Activated CD4-positive, alpha-beta T cell treated with anti-CD3 and anti-CD28 coated beads for 24 hours (primary cell): Measurements from ENCODE around the gene RTP2.
"Not testable (repeated sequence)": the region's sequence is repeated elsewhere in the genome, so short reads cannot be mapped to it uniquely, and the experiment has no call there.

ENCODE experiments used
- DNase-seq, 2 donors: peaks; one replicate each; pipeline ENCODE4 v3.0.0-alpha.2; 2020; ENCODE audit warnings: low read depth in 2 of 2

Gene RTP2

DNA sequence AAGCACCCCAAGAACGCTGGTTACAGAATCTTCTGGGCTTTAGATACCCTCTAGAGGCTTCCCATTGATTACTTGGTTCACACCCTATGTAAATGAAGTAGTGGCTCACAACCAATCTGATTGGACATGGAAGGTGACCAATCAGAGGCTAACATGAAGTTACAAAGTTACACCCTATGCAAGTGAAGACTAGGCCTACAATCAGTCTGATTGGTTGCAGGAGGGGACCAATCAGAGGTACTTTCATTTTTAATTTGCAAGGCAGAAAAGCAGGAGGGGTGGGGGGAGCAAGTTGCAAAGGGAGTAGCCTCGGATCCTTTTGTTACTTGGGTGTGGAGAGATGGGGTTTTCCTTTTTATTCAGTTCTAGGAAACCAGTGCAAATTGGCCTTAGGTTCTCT, 11.1 kb upstream of the RTP2 start:
- DNase-seq, result no peak

- no peak for DNase-seq
Observed at GRCh38 chr3:187709155-187709554, 6.8 kb upstream of the RTP2 start.

DNA sequence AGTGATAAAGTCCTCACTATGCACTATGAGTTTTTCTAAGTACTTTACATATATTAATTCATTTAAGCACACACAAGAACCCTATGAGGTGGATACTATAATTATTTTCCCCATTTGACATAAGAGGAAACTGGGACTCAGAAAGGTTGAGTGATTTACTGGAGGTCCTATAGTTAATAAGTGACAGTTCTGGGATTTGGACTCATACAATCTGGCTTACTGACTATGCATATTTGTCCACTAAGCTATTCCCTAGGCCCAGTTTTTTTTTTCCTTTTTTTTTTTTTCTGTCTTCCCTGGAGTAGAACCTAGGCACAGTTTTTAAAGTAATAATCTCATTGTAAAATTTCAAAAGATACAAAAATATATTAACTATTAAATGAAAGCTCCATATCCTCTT, 6.3 kb upstream of the RTP2 start:
- no peak for DNase-seq

DNA sequence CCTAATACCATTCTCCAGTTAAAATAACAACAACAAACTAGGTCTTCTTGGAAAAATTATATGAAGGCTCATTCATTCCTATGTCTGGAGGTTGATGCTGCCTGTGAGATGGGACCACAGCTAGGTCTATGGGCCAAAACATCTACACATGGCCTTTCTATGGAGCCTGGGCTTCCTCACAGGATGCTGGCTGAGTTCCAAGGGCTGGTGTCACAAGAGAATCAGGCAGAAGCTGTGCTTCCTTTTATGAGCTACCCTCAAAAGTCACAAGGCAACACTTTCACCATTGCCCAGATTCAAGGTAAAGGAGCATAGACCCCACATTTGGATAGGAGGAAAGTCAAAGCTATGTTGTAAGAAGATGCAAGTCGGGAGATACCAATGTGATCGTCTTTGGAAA, 4.6 kb upstream of the RTP2 start:
- DNase-seq, result no peak

GRCh38 chr3:187705164-187705563, 2.8 kb upstream of the RTP2 start:
- no peak for DNase-seq

DNA sequence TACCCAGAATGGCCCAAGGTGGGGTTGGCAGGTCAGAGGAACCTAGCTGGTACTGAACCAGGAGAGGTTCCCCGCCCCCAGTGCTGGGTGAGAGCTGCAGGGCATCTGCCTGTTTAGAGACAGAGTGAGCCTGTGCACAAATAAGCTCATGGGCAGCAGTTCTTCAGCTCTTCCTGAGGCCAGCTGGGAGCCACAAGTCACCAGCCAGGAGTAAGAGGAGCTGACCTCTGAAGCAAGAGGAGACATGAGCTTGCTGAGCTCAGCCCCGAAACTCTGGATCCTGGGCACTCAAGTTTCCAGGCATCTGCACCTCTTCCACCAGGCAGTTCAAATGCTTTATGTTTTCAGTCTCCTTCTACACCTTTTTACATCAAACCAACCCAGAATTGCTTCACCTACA, 2.1 kb downstream of the RTP2 start:
- no peak for DNase-seq

- DNase-seq, result no peak
Observed at GRCh38 chr3:187698499-187699399, 3.6 kb downstream of the RTP2 start.

DNA sequence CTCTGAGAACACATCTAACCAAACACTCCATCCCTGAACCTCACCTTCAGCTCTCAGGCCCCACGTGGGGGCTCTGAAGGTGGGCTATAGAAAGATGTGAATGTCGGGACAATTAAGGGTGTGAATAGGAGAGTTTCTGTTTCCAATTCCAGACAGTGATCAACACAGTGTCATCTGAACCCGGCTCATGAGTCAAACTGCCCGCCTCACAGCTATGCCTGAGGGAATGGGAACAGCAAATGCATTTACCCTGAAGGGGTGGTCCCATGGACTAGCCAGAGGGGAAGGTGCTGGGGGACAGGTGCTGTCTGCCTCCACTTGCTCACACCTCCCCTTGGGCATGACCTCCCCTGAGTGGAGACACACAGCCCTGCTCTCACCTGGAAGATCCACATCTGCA, 6.3 kb downstream of the RTP2 start:
- no peak for DNase-seq

DNA sequence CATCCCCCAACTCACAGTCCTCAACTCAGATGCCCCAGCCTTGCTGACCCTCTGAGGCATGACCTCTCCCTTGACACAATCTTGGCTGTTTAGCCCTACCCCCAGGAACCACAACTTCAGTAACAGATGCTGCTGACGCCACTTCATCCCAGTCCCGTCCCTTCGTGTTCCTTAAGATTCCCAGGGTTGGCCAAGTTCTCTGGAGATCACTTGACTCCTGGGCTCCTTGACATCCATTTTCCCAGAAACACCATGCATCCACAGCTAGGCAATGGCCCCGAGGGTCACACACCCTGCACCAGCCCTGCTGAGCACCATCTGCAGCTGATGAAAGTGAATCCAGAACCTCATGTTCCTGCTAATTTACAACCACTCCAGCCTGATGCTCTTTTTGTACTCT, 6.9 kb downstream of the RTP2 start:
- no peak for DNase-seq

GRCh38 chr3:187694801-187695200, 7.6 kb downstream of the RTP2 start:
- no peak for DNase-seq

- DNase-seq, result no peak
Observed at GRCh38 chr3:187693431-187693830, 8.9 kb downstream of the RTP2 start.

GRCh38 chr3:187689984-187690383, 12.4 kb downstream of the RTP2 start:
- no peak for DNase-seq

DNA sequence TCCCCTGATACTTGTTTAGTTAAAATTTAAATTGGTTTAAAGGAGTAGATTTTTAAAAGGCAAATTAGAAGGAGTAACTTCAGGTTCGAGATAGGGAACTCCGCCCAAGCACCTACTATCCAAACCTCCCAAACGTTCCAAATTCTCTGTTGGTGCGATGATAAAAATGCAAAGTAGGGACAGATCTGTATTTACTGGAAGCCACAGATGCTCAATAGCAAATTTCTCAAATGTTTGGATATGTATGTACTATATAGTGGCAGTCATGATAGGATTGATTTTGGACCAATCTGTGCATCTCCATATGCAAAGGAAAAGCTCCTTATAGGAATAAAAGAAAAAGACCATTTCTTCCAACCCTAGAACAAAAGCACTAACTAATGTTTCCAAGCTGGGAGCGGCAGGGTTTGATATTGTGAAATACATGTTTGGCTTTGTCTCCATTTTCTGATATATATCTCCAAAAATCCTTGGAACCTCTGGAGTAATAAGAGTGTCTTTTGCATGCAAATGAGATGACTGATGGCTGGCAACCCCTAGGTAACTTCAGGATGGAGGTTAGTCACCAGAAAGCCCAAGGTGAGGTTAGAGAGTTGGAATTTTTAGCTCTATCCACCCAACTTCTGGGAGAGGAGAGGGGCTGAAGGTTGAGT, 15.6 kb downstream of the RTP2 start:
- DNase-seq, result no peak

DNA sequence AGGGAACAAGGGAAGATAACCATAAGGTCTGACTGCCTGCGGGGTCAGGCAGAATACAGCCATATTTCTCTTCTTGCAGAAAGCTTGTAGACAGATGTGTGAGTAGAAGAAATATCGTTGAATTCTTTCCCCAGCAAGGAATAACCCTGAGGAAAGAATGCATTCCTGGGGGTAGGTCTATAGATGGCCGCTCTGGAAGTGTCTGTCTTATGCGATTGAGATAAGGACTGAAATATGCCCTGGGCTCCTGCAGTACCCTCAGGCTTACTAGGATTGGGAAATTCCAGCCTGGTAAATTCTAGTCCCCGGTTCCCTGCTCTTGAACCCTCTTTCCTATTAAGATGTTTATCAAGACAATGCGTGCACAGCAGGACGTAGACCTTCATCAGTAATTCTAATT, 16.4 kb downstream of the RTP2 start:
- no peak for DNase-seq

GRCh38 chr3:187684880-187685279, 17.5 kb downstream of the RTP2 start:
- no peak for DNase-seq

DNA sequence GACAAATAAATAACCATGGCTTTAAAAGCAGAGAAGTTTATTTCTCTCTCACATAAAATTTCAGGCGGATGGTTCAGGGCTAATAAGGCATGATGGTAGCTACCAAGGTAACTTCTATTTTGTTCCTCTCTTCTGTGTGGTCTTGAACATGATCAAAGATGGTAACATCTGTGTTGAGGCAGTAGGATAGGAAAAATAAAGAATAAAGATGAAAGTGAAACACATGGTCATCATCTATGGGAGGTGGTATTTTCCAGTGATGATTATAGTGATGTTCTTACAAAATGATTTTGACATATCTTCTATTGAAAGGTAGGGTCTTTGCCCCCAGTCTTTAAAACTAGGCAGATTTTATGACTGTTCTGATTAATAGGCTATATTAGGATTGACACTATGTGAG, 17.9 kb downstream of the RTP2 start:
- DNase-seq, result no peak

DNA sequence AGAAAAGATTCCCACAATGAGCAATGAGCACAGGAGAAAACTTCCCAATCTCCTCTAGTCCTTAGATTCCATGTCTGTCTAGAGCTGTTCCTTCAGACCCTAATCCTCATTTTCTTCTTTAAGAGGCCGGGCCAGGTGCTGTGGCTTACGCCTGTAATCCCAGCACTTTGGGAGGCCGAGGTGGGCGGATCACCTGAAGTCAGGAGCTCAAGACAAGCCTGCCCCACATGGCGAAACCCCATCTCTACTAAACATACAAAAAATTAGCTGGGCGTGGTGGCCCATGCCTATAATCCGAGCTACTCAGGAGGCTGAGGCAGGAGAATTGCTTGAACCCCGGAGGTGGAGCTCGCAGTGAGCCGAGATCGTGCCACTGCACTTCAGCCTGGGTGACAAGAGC, 20.6 kb downstream of the RTP2 start:
- not testable (repeated sequence) for DNase-seq

DNA sequence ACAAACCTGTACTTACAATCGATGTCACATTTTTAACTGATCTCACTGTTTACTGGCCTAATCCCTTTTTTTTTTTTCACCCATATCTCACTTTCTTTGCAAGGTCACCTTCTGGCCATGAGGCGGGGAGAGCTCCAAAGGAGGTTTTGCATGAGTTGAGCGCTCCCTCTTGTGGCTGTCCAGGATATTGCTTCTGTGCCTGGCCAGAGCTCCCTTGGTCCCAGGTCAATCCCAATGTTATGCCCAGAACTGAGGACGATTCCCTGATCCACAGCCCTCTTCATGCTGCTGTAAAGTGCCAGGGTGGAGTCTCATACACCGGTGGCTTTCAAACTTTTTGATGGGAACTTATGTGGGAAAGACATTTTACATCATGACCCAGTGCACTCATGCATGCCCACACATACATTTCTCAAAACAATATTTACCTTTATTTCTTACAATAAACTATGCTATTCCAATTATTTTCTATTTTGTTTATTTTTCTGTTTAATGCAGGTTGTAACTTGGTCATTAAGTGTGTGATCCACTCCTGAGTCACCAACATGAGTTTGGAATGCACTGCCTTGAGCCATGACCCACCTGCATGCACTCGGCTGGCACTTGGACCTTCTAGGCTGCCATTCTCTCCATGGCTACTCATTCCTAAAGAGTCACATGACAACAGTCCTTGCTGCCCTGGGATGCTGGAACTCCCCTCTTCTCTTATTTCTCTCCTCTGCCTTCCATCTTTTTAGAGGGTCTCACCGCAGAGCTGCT, 22.5 kb downstream of the RTP2 start:
- peak; percentile 51 for DNase-seq

DNA sequence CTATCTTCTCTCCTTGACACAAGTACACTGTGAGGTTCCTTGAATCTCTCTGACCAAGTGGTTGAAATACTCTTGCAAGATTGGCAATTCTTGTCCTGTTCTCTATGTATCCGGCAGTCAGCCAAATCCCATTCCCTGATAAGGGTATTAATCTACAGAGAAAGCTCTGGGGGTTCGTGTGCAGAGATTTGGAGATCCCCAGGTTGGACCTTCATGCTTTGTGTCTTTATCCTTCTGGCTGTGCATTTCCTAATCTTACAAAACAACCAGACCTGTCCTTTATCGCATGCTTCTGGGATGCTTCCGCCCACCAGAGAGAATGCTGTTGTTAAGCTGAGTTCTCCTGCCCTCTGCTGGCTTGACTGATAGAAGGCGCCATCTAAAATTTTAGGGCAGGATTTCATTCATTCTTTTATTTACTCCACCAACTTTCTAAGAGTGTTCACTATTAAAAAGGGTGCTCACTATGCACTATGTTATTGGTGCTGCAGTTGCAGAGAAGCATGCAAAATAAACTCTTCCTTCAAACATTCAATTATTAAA, 23.6 kb downstream of the RTP2 start:
- DNase-seq, result peak in 1 of 2 donors; percentile 9

GRCh38 chr3:187677604-187678003, 24.8 kb downstream of the RTP2 start:
- no peak for DNase-seq

- DNase-seq, result no peak
Observed at GRCh38 chr3:187673012-187673411, 29.3 kb downstream of the RTP2 start.
